ENCODE measurements around the gene CACNG7.

Gene CACNG7

DNA sequence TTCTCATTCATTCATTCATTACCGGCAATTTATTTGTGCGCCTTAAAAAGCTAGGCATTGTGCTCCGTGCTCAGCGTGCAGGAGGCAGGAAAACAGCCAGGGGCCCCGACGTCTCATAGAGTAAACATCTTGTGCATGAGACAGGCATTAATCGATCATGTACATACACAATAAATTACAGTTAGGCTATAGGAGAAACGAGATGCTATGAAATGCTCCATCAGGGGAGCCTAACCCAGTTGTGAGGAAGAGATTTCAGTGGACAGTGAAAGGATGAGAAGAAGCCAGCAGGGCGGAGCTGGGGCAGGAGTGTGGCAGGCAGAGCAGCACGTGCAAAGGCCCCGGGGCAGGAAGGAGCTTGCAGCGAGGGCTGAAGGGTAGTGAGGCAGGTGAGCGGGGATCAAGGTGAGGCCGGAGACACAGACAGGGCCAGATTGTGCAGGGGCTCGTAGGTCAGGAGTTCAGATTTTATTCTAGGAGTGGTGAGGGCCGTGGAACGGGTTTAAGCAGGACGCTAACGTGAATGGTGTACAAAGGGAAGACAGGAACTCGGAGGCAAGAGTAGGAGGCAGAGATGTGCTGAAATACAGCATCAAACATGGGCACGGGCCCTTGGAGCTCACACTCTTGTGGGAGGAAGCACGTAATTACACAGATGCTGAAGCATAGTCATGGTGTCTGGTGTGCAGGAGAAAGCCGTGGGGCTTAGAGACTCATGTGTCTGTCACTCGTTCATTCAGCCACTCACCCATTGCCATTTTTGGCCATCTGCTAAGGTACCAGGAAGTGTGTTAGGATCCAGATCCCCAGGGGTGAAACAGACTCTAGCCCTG is 74.6 kb downstream of the CACNG7 start:
- no peak for DNase-seq

DNA sequence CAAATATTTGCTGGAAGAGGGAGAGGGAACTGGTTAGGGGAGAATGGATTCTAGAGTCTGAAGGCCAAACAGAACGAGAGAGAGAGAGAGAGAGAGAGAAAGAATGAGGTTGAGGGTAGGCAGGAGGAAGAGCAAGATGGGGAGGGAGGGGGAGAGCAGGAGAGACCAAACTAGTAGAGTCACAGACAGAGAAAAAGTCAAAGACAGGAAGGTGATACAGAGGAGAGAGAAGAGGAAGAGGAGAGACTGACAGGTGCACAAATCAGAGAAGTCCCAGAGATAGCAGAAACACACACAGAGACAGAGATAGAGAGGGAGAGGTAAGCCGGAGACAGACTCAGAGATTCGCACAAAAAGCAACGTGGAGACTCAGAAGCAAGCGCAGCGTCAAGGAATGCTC is 76.8 kb downstream of the CACNG7 start:
- no peak for DNase-seq

DNA sequence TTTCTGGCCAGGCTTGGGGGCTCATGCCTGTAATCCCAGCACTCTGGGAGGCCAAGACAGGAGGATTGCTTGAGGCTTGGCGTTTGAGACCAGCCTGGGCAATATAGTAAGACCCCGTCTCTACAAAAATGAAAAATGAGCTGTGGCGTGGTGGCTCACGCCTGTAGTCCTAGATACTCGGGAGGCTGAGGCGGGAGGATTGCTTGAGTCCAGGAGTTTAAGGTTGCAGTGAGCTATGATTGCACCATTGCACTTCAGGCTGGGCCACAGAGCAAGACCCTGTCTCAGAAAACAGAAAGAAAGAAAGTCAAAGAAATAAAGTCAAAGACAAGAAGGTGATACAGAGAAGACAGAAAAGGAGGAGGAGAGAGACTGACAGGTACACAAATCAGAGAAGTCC is 79.9 kb downstream of the CACNG7 start:
- DNase-seq = no peak

DNA sequence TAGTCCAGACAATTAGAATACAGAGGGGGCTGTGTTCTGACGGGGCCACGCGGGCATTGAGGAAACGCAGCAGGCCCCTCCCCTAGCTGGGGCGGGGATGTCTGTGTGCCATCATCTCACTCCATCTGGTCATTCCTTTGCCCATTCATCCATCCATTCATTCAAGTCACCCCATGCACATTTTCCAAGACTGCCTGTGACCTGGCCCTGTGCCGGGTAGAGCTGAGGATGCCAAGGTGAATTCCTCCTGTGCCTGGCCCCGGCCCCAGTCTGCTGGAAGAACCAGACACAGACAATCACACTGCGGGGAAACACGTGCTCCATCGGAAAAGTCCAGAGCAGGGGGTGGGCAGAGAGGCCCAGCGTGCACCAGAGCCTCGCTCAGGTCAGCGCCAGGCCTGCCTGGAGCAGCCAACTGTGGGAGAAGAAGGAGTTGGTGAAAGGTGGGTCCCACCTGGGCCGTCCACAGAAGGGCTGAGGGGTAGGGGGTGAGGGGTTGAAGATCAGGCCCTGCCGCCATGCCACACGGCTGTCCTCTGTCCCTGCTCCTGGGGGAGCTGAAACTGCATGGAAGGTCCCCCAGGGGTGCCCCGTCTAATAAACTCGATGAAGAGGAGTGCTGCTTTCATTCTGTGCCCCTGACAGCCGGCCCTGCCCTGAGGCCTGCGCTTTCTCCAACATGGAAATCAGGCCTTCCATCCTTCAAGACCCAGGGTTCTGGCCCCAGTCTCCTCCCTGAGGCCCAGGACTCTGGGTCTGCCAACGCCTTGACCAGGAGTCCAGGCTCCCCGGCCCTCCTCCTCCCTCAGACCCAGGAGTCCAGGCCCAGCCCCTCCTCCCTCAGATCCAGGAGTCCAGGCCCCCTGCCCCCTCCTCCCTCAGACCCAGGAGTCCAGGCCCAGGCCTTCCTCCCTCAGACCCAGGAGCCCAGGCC is 80.8 kb downstream of the CACNG7 start:
- DNase-seq = no peak

DNA sequence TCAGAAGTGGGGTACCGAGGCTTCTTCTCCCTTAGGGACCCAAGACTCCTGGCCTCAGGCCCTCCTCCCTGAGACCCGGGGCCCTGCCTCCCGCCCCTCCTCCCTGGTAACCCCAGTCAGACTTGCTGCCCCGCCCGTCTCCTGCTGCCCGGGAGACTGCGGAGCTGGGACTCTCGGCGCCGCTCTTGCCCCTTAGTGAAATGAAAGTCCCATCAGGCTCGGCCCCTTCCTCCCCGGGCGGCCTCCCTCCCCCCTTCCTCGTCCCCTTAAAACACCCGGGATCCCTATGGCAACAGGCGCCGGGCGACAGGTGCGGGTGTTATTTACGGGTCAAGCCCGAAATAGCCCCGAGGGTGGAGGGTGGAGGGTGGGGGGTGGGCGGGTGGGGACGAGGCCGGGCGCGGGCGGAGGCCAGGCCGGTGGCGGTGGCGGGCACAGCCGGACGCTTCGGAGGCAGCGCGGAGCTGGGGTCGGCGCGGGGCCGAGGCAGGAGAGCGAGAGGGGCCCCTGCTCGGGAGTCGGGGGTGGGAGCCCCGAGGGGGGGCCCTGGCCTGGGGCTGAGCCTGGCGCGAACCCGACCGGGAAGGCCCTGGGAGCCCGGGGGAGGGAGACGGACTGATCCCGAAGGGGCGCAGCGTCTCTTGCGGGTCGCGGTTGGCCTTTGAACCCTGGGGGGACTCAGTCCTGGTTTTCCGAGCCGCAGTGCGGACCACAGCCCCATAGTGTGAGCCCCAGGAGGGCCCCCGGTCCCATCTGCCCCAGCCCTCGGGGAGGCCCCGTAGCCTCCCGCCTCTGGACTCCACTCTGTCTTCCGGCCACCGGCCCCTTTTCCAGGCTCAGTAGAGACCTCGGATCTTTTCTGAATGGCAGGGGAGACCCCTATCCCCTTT is 82.4 kb downstream of the CACNG7 start, which contains the start of gene CACNG6:
TSS of gene CACNG6 (plus strand) at position 414 of the 890 bp plus-strand sequence. CDS start 1,241 bp downstream, outside the sequence.
- DNase-seq = no peak

DNA sequence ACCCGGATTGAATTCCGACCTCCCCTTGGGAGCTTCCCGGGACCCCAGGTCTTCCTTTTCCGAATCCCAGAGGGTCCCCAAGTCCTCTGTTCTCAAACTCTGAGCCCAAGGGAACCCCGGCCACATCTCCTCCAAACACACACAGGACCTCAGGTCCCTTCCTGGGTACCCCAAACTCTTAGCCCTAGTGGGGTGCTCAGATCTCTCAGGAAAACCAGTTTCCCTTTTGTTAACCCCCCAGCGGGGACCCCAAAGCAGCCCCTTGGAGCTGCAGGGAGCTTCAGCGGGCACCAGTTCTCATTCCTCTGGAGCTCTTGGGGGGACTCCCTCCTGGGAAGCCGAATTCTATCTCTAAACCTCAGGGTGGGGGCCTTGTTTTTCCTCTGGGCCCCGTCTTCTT is 83.1 kb downstream of the CACNG7 start:
- DNase-seq = no peak

DNA sequence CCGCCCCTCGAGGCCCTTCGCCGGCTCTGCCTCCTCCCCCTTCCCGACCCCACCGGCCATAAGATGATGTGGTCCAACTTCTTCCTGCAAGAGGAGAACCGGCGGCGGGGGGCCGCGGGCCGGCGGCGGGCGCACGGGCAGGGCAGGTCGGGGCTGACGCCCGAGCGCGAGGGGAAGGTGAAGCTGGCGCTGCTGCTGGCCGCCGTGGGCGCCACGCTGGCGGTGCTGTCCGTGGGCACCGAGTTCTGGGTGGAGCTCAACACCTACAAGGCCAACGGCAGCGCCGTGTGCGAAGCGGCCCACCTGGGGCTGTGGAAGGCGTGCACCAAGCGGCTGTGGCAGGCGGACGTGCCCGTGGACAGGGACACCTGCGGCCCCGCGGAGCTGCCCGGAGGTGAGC is 83.7 kb downstream of the CACNG7 start:
- no peak for DNase-seq

DNA sequence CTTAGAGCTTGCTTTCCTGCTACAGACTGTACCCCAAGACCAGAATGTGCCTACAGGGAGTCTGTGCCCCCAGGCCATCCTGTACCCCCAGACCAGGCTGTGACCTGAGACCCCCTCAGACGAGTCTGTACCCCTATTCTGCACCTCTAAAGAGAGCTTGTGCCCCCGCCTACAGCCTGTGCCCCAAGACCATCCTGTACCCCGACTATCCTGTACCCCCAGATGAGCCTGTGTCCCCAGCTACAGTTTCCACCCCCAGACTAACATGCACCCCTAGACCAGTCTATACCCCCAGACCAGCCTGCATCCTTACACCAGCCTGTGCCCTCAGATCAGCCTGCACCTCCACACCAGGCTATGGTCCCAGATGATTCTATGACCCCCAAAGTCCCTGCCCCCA is 84.4 kb downstream of the CACNG7 start:
- no peak for DNase-seq
